ENCODE measurements around the gene SLC8A1. TPM values are rescaled to one million over a fixed set of nuclear protein-coding genes. Genes with fewer than 3 reads are reported as not detected.

The SLC8A1 gene
- total RNA-seq, 1 experiment from 2014 or later = 1.7 TPM

DNA sequence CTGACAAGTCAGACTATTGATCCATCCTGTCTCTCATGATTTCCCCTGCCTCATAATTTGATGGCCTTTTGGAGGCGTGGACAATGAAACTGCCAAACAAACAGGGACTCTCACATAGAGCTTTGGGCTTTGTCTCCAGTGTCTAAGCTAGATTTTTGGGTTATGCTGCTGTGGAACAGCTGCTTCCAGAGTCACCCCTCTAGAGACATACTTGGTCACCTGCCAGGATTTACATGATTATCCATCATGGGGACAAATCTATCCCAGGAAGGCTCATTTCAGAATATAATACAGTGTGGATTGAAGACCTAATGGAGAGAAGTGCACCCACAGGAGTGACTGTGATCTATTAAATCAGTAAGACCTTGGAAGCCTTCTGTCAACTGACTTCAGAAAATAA, 159.6 kb downstream of the SLC8A1 start:
- Histone ChIP-seq H3K79me1 (ENCODE audit: insufficient read depth, low read depth, low read length, poor library complexity, severe bottlenecking) (no peaks in the 10 kb centered on the region), H2BK20ac (ENCODE audit: low read depth, low read length, poor library complexity, severe bottlenecking) (no peak overlapping the region), H3K23me2 (ENCODE audit: insufficient read length, low read depth, low read length, poor library complexity, severe bottlenecking) (no peaks in the 10 kb centered on the region), H2BK120ac (ENCODE audit: low read depth, low read length, poor library complexity, severe bottlenecking) (no peak overlapping the region), H2BK5ac (ENCODE audit: insufficient read length, low read length) (no peak overlapping the region), H4K8ac (replicated peaks; ENCODE audit: insufficient read length, low read depth, low read length) (no peak overlapping the region), H3K27ac (ENCODE audit: insufficient read length, low read depth, low read length) (no peak overlapping the region), H3K56ac (ENCODE audit: insufficient read length, low read depth, low read length) (no peak overlapping the region), H2AK5ac (ENCODE audit: insufficient read length, low read length) (no peak overlapping the region), H4K91ac (ENCODE audit: insufficient read length, low read depth, low read length) (no peak overlapping the region), H4K20me1 (ENCODE audit: control insufficient read depth, insufficient read depth, insufficient read length) (no peaks in the 10 kb centered on the region), H3K23ac (ENCODE audit: insufficient read length, low read depth, low read length) (no peak overlapping the region), H2BK15ac (ENCODE audit: low read depth, low read length) (no peak overlapping the region), H3K4me2 (ENCODE audit: insufficient read depth, insufficient read length, low read length) (no peak overlapping the region), H4K5ac (ENCODE audit: insufficient read length, low read depth, low read length) (no peak overlapping the region), H3K79me2 (ENCODE audit: insufficient read depth, low read length) (no peaks in the 10 kb centered on the region), H3K4me1 (ENCODE audit: insufficient read depth, low read length) (no peaks in the 10 kb centered on the region), H3K14ac (ENCODE audit: insufficient read depth, low read length) (no peak overlapping the region), H3K9me3 (ENCODE audit: control insufficient read depth, low read depth, low read length) (no peaks in the 10 kb centered on the region), H2AFZ (ENCODE audit: low read length) (no peak overlapping the region), H3T11ph (ENCODE audit: low read length) (no peak overlapping the region), H3K27me3 (ENCODE audit: insufficient read depth, low read length) (no peaks in the 10 kb centered on the region), H3K4ac (ENCODE audit: low read depth, low read length) (no peak overlapping the region), H3K9ac (ENCODE audit: extremely low read depth, insufficient read length, low read length) (no peak overlapping the region), H2BK12ac (ENCODE audit: insufficient read length, low read depth, low read length) (no peak overlapping the region), H3K18ac (ENCODE audit: insufficient read length, low read depth, low read length) (no peak overlapping the region)
- Mint-ChIP-seq H3K36me3 (ENCODE audit: insufficient read depth in 1 of 3, low read depth in 3 of 3) (no peaks in the 10 kb centered on the region), H3K27ac (no peak overlapping the region), H3K4me1 (peaks cover 0 to 3% of the 10 kb centered on the region in 2 experiments; a peak in 1 of 4 replicates), H3K4me3 (no peak overlapping the region), H3K9me3 (no peaks in the 10 kb centered on the region), H3K27me3 (ENCODE audit: low read depth) (no peaks in the 10 kb centered on the region)
- TF ChIP-seq, protein P1, sequence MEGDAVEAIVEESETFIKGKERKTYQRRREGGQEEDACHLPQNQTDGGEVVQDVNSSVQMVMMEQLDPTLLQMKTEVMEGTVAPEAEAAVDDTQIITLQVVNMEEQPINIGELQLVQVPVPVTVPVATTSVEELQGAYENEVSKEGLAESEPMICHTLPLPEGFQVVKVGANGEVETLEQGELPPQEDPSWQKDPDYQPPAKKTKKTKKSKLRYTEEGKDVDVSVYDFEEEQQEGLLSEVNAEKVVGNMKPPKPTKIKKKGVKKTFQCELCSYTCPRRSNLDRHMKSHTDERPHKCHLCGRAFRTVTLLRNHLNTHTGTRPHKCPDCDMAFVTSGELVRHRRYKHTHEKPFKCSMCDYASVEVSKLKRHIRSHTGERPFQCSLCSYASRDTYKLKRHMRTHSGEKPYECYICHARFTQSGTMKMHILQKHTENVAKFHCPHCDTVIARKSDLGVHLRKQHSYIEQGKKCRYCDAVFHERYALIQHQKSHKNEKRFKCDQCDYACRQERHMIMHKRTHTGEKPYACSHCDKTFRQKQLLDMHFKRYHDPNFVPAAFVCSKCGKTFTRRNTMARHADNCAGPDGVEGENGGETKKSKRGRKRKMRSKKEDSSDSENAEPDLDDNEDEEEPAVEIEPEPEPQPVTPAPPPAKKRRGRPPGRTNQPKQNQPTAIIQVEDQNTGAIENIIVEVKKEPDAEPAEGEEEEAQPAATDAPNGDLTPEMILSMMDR (conservative IDR thresholded peaks at IDR 0.05) = no peak
- no peak for DNase-seq
- WGBS (ENCODE audit: extremely low coverage, insufficient read length, low lambda C conversion rate) = no CpG with 5 or more reads among the region's 1 CpG

Data from H9 (cell line).